Urinary bladder (tissue), 4 donors: ENCODE results near the gene MYEOV. TPM values are rescaled to one million over a fixed set of nuclear protein-coding genes. Genes with fewer than 3 reads are reported as not detected.

Source experiments
- DNase-seq: peaks from one replicate; pipeline ENCODE4 v3.0.0-alpha.2; 2015; ENCODE audit errors: extremely low spot score
- H3K27ac ChIP-seq: one replicate; pipeline ENCODE4 v1.5.1; 2013; ENCODE audit warnings: low read depth, mild to moderate bottlenecking, moderate library complexity
- H3K36me3 ChIP-seq: one replicate; pipeline ENCODE4 v1.6.1; 2013; ENCODE audit warnings: mild to moderate bottlenecking, moderate library complexity; ENCODE audit not compliant: insufficient read depth
- H3K4me1 ChIP-seq: one replicate; pipeline ENCODE4 v1.6.1; 2013; ENCODE audit warnings: mild to moderate bottlenecking, moderate library complexity; ENCODE audit not compliant: insufficient read depth
- H3K4me3 ChIP-seq: one replicate; pipeline ENCODE4 v1.5.1; 2013; ENCODE audit warnings: low read depth, low read length
- WGBS: extraction: QIAGEN DNeasy Blood & Tissue Kit; methylation state at CpG from one replicate; pipeline ENCODE4 v1.1.7; 2013; 5-methylcytosine and 5-hydroxymethylcytosine counted together
- polyA plus RNA-seq: library from polyadenylated mRNA; stranded (reverse); fragments of 200-250 nt; gene quantifications from one replicate; pipeline ENCODE4 v1.2.3, GENCODE V29; 2013
- total RNA-seq: library from RNA; depleted of rRNA; stranded (reverse); fragments of >200 nt; gene quantifications from one replicate; pipeline ENCODE4 v1.2.3, GENCODE V29; 2014
- donor health status: healthy with polysubstance abuse.
- donor health status: healthy.

The MYEOV gene
- total and polyA plus RNA-seq, 2 donors: 0.13 TPM; not detected in 1

GRCh38 chr11:69306821-69307220 lies 12.9 kb downstream of the MYEOV start:
- no peaks in the 10 kb centered on the region for H3K36me3 ChIP-seq
- peaks cover 3% of the 10 kb centered on the region for H3K4me1 ChIP-seq
- 95% methylated on average over 5 of the region's 5 CpGs for WGBS
- no peak overlapping the region for H3K4me3 ChIP-seq
- H3K27ac ChIP-seq: no peak overlapping the region
- DNase-seq: no peak

GRCh38 chr11:69307421-69307820 lies 13.5 kb downstream of the MYEOV start:
- Histone ChIP-seq H3K27ac (no peak overlapping the region), H3K4me1 (no peaks in the 10 kb centered on the region), H3K36me3 (no peaks in the 10 kb centered on the region), H3K4me3 (no peak overlapping the region)
- WGBS: 90% methylated on average over 6 of the region's 6 CpGs
- no peak for DNase-seq

GRCh38 chr11:69307871-69308431 lies 14.0 kb downstream of the MYEOV start:
- no peak for DNase-seq
- Histone ChIP-seq H3K4me3 (no peak overlapping the region), H3K27ac (no peak overlapping the region), H3K4me1 (no peaks in the 10 kb centered on the region), H3K36me3 (no peaks in the 10 kb centered on the region)
- 80% methylated on average over 12 of the region's 12 CpGs for whole genome bisulfite sequencing

DNA sequence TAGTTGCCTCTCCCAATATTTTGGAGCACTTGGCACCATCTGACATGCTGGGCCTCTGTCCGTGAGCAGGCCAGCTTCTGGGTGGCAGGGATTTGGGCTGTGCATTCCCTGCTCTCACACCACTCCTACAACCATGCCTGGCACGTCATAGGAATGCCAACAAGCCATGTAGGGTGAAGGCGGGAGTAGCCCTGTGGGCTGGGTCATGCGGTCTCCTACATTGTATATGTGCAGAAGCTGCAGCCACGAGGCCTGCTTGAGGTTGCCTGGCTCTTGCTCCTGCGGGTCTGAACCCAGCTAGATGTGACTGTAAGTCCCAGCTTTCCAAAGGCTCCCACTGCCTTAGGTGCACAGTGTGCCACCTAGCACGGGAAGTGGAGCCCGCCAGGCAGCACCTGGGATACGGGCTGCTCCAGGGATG lies 14.5 kb downstream of the MYEOV start:
- H3K36me3 ChIP-seq: no peaks in the 10 kb centered on the region
- H3K4me1 ChIP-seq: no peaks in the 10 kb centered on the region
- H3K4me3 ChIP-seq: no peak overlapping the region
- no peak for DNase-seq
- 96% methylated on average over 9 of the region's 9 CpGs for WGBS
- no peak overlapping the region for H3K27ac ChIP-seq

DNA sequence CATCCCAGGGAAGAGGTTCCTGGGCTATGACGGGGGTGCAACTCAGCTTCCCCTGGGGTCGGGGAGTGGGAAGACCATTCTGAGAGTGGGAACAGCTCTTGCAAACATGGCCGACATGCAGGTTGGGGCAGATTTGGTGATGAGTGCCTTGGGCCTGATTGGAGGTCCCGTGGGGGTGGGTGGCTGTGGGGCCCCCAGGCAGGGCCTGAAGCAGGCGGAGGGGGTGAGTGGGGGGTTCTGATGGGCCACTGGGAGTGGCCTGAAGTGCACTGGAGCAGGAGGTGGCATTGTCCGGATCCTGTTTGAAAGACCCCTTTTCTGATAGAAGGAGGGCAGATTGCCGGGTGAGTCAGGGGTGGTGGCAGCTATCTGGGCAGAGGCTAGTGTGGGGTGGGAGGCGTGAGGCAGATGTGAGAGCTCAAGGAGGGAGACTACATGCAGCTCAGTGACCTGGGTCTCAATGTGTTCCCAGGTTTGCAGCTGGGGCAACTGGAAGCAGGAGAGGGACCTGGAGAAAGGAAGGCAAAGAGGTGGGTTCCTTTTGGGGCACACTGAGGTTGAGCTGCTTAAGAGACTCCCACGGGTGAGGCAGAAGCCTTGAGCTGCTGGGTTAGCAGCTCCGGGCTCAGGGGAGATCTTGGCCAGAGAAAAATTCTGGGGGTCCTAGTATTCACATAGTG lies 15.1 kb downstream of the MYEOV start:
- Histone ChIP-seq H3K4me3 (no peak overlapping the region), H3K4me1 (no peaks in the 10 kb centered on the region), H3K36me3 (no peaks in the 10 kb centered on the region), H3K27ac (no peak overlapping the region)
- WGBS: 95% methylated on average over 10 of the region's 10 CpGs
- no peak for DNase-seq

- Histone ChIP-seq H3K27ac (no peak overlapping the region), H3K4me3 (no peak overlapping the region), H3K4me1 (no peaks in the 10 kb centered on the region), H3K36me3 (no peaks in the 10 kb centered on the region)
- DNase-seq: no peak
- 75% methylated on average over 8 of the region's 8 CpGs for WGBS
Measured at GRCh38 chr11:69309631-69310280, 15.8 kb downstream of the MYEOV start.

DNA sequence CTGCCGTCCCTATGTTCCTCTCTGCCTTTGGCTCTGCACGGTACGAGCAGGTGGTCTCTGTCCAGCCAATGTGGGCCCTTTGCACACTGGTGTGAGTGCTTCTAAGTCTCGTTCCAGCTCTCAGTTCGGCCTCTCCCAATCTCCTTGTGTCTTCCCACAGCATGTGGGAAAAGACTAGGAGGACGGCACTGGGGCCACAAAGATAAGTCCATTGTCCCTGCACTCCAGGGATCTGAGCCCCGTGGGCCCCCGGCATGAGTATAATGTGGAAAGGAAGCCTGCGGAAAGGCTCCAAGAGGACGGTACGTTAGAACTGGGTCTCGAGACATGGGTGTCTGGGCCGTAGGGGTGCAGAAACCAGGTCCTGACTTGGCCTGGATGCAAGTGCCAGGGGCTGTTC lies 16.4 kb downstream of the MYEOV start:
- no peaks in the 10 kb centered on the region for H3K4me1 ChIP-seq
- WGBS: 83% methylated on average over 13 of the region's 13 CpGs
- no peak for DNase-seq

GRCh38 chr11:69310934-69311766 lies 17.2 kb downstream of the MYEOV start:
- 91% methylated on average over 14 of the region's 14 CpGs for WGBS

More for the DNA sequence above, 16.4 kb downstream of the MYEOV start:
- no peak overlapping the region for H3K27ac ChIP-seq
- no peaks in the 10 kb centered on the region for H3K36me3 ChIP-seq
- H3K4me3 ChIP-seq: no peak overlapping the region

GRCh38 chr11:69311767-69312385 lies 17.9 kb downstream of the MYEOV start:
- H3K4me3 ChIP-seq: no peak overlapping the region
- DNase-seq: peak; percentile 69
- no peaks in the 10 kb centered on the region for H3K4me1 ChIP-seq
- 47% methylated on average over 14 of the region's 14 CpGs for WGBS
- H3K27ac ChIP-seq: no peak overlapping the region
- H3K36me3 ChIP-seq: no peaks in the 10 kb centered on the region

More at GRCh38 chr11:69310934-69311766, 17.2 kb downstream of the MYEOV start:
- Histone ChIP-seq H3K4me1 (no peaks in the 10 kb centered on the region), H3K27ac (no peak overlapping the region), H3K36me3 (no peaks in the 10 kb centered on the region), H3K4me3 (no peak overlapping the region)
- DNase-seq: no peak

DNA sequence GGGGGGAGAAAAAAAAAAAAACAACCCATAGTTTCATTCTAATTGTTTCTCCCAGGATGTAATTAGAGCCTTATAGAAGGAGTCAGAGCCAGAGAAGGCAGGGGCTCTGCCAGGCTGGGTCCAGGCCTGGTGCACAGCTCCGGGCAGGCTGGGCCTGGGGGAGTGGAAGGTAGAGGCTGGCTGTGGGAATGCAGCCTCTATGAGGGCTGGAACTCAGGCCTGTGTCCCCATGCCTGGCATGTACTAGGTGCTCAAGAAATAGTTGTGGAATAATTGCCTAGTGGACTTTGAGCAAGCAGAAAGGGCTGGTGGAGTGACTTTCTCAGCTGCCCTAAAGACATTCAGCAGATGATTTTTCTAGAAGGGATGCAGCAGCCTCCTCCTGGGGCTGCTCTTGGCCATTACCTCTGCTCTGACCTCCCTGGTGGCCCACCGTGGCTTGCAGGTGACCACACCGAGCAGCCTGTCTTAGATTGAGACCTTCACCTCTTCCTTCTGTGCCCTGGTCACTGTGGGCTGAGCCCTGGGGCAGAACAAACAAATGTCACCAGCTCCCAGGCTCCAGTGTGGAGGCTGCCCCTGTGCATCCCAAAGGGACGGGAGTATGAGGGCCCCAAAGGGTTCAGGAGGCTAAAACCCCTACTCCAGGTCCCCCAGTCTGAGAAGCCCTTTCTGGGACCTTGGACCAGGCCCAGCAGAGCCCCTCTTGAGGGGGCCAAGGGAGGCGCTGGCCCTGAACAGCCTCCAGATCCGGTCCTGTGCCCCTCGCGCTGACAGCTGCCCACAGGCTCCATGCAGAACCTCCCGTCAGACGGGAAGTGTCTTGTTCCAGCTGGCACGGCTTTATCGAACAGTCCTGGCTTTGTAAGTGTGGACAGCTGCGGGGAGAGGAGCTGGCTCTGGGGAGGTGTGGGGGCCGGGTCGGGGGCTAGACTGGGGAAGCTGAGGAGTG lies 18.8 kb downstream of the MYEOV start:
- H3K36me3 ChIP-seq: no peaks in the 10 kb centered on the region
- H3K4me1 ChIP-seq: no peaks in the 10 kb centered on the region
- no peak overlapping the region for H3K27ac ChIP-seq
- 28% methylated on average over 15 of the region's 15 CpGs for WGBS
- H3K4me3 ChIP-seq: no peak overlapping the region
- DNase-seq: no peak

- Histone ChIP-seq H3K4me3 (no peak overlapping the region), H3K36me3 (no peaks in the 10 kb centered on the region), H3K27ac (no peak overlapping the region), H3K4me1 (no peaks in the 10 kb centered on the region)
- WGBS: 96% methylated on average over 1 of the region's 2 CpGs
- DNase-seq: no peak
Measured at GRCh38 chr11:69313992-69314391, 20.0 kb downstream of the MYEOV start.

- H3K27ac ChIP-seq: no peak overlapping the region
- no peaks in the 10 kb centered on the region for H3K4me1 ChIP-seq
- no peak for DNase-seq
- H3K36me3 ChIP-seq: no peaks in the 10 kb centered on the region
- no peak overlapping the region for H3K4me3 ChIP-seq
Measured at GRCh38 chr11:69314555-69314954, 20.6 kb downstream of the MYEOV start.
